IPS DF 4.7 (cell line): ENCODE measurements around the gene GOLGA6L22.
"Not testable (repeated sequence)": the region's sequence is repeated elsewhere in the genome, so short reads cannot be mapped to it uniquely, and the experiment has no call there.

Experiments
- DNase-seq: peaks from one replicate; pipeline ENCODE4 v3.0.0-alpha.2; 2013; ENCODE audit warnings: low spot score; ENCODE audit errors: extremely low read depth

GOLGA6L22 gene, protein sequence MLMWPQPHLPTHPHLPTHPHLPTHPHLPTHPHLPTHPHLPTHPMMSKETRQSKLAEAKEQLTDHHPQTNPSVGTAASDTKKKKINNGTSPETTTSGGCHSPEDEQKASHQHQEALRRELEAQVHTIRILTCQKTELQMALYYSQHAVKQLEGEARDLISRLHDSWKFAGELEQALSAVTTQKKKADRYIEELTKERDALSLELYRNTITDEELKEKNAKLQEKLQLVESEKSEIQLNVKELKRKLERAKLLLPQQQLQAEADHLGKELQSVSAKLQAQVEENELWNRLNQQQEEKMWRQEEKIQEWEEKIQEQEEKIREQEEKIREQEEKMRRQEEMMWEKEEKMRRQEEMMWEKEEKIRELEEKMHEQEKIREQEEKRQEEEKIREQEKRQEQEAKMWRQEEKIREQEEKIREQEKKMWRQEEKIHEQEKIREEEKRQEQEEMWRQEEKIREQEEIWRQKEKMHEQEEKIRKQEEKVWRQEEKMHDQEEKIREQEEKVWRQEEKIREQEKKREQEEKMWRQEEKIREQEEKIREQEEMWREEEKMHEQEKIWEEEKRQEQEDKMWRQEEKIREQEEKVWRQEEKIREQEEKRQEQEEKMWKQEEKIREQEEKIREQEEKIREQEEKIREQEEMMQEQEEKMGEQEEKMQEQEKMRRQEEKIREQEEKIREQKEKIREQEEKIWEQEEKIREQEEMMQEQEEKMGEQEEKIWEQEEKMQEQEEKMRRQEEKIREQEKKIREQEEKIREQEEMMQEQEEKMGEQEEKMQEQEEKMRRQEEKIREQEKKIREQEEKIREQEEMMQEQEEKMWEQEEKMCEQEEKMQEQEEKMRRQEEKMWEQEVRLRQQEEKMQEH

GRCh38 chr15:22458603-22459002, at the start of gene GOLGA6L22:
TSS of gene GOLGA6L22 (plus strand) at chr15:22458903. CDS start at chr15:22458994, 91 bp downstream.
- not testable (repeated sequence) for DNase-seq

- not testable (repeated sequence) for DNase-seq
These were observed 41.4 kb upstream of the GOLGA6L22 start for GRCh38 chr15:22417288-22417687.

GRCh38 chr15:22417795-22418194, 40.9 kb upstream of the GOLGA6L22 start:
- not testable (repeated sequence) for DNase-seq

DNA sequence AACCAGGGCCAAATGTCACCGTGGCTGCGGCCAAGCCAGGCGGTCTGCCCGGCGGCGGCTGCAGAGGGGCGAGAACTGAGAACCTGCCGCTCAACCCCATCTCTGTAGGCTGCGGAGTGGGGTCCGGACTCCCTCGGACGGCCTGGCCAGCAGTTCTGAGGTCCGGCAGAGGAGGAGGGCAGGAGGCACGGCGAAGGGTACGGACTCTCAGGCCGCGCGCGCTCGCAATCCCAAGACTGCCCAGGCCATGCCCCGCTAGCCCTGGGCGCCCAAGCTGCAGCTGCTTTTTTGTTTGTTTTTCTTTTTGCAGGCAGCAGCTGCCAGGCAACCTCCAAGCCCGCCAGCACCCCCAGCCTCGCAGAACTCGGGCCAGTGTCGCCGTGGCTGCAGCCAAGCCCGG, 40.5 kb upstream of the GOLGA6L22 start:
- not testable (repeated sequence) for DNase-seq

DNA sequence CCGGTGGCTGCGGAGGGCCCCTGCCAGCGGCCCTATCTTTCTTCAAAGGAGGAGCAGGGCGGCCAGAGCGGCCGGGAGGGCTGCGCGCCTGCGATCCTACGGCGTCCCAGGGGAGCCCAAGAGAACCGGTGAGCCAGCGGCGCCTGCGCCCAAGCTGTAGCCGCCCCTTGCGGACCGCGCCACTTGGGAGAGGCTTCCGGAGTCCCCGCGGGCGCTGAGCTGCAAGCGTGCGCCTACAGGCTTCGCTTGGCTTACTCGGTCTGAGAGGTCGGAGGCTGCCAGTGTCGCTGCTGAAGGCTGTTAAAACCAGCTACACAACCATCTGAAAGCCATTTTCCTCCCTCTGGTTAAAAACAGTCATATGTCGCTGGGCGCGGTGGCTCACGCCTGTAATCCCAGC, 40.0 kb upstream of the GOLGA6L22 start:
- not testable (repeated sequence) for DNase-seq

- DNase-seq, result not testable (repeated sequence)
These were observed 38.4 kb upstream of the GOLGA6L22 start for GRCh38 chr15:22420340-22420739.

DNA sequence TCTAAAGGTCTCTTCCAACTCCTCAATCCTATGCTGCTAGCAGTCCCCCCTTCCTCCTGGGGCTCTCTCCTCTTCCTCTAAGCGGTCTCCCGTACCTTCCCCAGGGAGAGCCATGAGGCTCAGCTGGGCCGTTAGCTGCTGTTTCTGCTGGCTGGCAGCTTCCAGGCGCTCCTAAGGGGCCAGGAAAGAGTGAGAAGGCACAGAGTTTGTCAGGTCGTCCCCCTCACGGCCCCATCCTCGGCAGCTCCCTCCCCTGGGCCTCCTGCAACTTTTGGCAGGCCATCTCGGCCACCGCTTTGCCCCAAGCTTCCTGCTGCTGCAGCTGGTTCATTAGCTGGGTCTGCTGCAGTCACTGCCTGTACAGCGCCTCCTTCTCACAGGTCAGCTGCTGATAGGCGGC, 29.3 kb upstream of the GOLGA6L22 start:
- DNase-seq, result not testable (repeated sequence)

- not testable (repeated sequence) for DNase-seq
These were observed 27.0 kb upstream of the GOLGA6L22 start for GRCh38 chr15:22431687-22432086.

DNA sequence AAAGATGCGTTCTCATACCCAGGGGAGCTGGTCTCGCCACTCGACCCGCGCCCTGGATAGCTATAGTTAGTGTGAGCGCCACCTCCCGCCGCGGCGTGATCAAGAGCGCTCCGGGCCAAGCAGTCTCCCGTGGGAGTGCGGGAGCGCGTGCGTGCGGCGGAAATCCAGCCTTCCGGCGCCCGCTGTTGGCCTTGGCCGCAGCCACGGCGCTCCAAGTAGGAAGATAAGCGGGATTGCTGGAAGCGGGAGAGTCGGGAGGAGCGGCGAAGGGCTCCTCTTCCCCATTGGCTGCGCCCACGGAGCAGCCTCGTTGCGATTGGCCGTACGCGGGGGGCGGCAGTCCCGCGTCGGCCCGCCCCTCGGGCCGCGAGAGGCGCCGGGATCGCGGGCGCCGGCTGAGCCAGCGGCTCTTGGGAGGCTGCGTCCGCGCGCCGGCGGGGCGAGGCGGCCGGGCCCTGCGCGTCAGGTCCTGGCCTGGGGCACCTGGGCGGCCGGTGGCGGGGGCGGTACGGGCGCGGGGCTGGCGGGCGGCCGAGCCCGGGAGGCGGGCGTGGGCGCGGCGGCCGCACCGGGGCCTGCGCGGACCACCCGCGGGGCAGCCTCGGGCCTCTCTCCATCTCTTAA, 35.9 kb downstream of the GOLGA6L22 start:
- DNase-seq, result not testable (repeated sequence)

DNA sequence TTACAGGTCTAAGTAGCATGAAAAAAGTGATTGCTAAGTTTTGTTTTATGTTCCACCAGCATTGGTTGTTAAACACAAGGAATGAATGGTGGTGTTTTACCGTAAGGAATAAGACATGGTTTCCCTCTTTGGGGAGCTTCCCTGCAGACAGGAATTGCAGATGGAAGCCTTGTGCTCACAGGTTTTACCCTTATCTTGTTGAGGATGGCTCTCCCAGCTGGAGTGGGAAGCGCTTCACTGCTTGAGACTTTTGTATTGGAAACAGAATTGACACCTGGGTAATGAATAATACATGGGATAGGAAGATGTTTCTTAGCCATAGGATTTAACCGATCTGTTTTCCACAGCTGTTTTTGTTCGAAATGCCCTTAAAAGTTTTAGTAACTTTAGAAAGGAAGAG, 38.5 kb downstream of the GOLGA6L22 start:
- DNase-seq, result not testable (repeated sequence)

GRCh38 chr15:22498220-22498925, 39.7 kb downstream of the GOLGA6L22 start:
- DNase-seq, result not testable (repeated sequence)

GRCh38 chr15:22502272-22502671, 43.6 kb downstream of the GOLGA6L22 start:
- not testable (repeated sequence) for DNase-seq

- DNase-seq, result not testable (repeated sequence)
These were observed 48.3 kb downstream of the GOLGA6L22 start for GRCh38 chr15:22506959-22507358.

- not testable (repeated sequence) for DNase-seq
These were observed 57.4 kb downstream of the GOLGA6L22 start for GRCh38 chr15:22516140-22516539.
